GM23248 (cell line): ENCODE data around the gene TNIK.

Source experiments
- EZH2 ChIP-seq: fragments of 200-600 bp; sonication (generic); IDR thresholded peaks from 2 replicates; pipeline ENCODE4 v1.6.1; 2018; ENCODE audit warnings: antibody characterized with exemption, mild to moderate bottlenecking; ENCODE audit not compliant: insufficient read depth, poor library complexity, severe bottlenecking
- EZH2phosphoT487 ChIP-seq: fragments of 200-600 bp; sonication (generic); IDR thresholded peaks from 2 replicates; pipeline ENCODE4 v1.6.1; 2018; ENCODE audit warnings: antibody characterized with exemption, moderate library complexity, mild to moderate bottlenecking, low read depth; ENCODE audit not compliant: insufficient read depth

GRCh38 chr3:171234298-171235010, 225.8 kb downstream of the TNIK start:
- no peak for TF ChIP-seq EZH2
- TF ChIP-seq EZH2phosphoT487 = no peak
